ENCODE measurements around the gene ESPL1.

ESPL1 gene

GRCh38 chr12:53232646-53233461, 35.2 kb upstream of the ESPL1 start:
- Histone ChIP-seq H3K27me3 (ENCODE audit: control insufficient read depth in 1 of 2, insufficient read depth in 2 of 2, low read length in 2 of 2) (no peaks in the 10 kb centered on the region), H3K4me3 (ENCODE audit: low read length in 2 of 2) (peak overlapping the region; percentile 55 to 78), H3K9me3 (ENCODE audit: control insufficient read depth in 2 of 2, low read length in 2 of 2) (no peaks in the 10 kb centered on the region), H3K27ac (ENCODE audit: low read length) (peak overlapping the region; percentile 87), H3K4me1 (ENCODE audit: control insufficient read depth, insufficient read depth, low read length) (peaks cover 49% of the 10 kb centered on the region), H3K36me3 (ENCODE audit: control insufficient read depth in 2 of 2, insufficient read depth in 2 of 2, low read length in 2 of 2) (no peaks in the 10 kb centered on the region), H3K9ac (ENCODE audit: low read length in 2 of 2) (peak overlapping the region; percentile 31 to 69)

- H3K4me3 ChIP-seq (ENCODE audit: low read length in 2 of 2), result peak overlapping the region in 1 of 2 donors; percentile 78
- H3K4me1 ChIP-seq (ENCODE audit: control insufficient read depth, insufficient read depth, low read length), result peaks cover 49% of the 10 kb centered on the region
- no peak overlapping the region for H3K9ac ChIP-seq (ENCODE audit: low read length in 2 of 2)
- H3K9me3 ChIP-seq (ENCODE audit: control insufficient read depth in 2 of 2, low read length in 2 of 2), result no peaks in the 10 kb centered on the region
- H3K27ac ChIP-seq (ENCODE audit: low read length), result peak overlapping the region; percentile 87
- no peaks in the 10 kb centered on the region for H3K36me3 ChIP-seq (ENCODE audit: control insufficient read depth in 2 of 2, insufficient read depth in 2 of 2, low read length in 2 of 2)
- H3K27me3 ChIP-seq (ENCODE audit: control insufficient read depth in 1 of 2, insufficient read depth in 2 of 2, low read length in 2 of 2), result no peaks in the 10 kb centered on the region
These were observed 34.4 kb upstream of the ESPL1 start for GRCh38 chr12:53233671-53234121.

GRCh38 chr12:53234271-53234914, 33.7 kb upstream of the ESPL1 start:
- peak overlapping the region in 1 of 2 donors; percentile 35 for H3K4me3 ChIP-seq (ENCODE audit: low read length in 2 of 2)
- H3K27ac ChIP-seq (ENCODE audit: low read length), result peak overlapping the region; percentile 87
- no peaks in the 10 kb centered on the region for H3K9me3 ChIP-seq (ENCODE audit: control insufficient read depth in 2 of 2, low read length in 2 of 2)
- no peak overlapping the region for H3K9ac ChIP-seq (ENCODE audit: low read length in 2 of 2)
- H3K27me3 ChIP-seq (ENCODE audit: control insufficient read depth in 1 of 2, insufficient read depth in 2 of 2, low read length in 2 of 2), result no peaks in the 10 kb centered on the region
- peaks cover 49% of the 10 kb centered on the region for H3K4me1 ChIP-seq (ENCODE audit: control insufficient read depth, insufficient read depth, low read length)
- H3K36me3 ChIP-seq (ENCODE audit: control insufficient read depth in 2 of 2, insufficient read depth in 2 of 2, low read length in 2 of 2), result no peaks in the 10 kb centered on the region

- H3K27me3 ChIP-seq (ENCODE audit: control insufficient read depth in 1 of 2, insufficient read depth in 2 of 2, low read length in 2 of 2), result no peaks in the 10 kb centered on the region
- H3K4me3 ChIP-seq (ENCODE audit: low read length in 2 of 2), result no peak overlapping the region
- H3K27ac ChIP-seq (ENCODE audit: low read length), result peak overlapping the region; percentile 31
- H3K36me3 ChIP-seq (ENCODE audit: control insufficient read depth in 2 of 2, insufficient read depth in 2 of 2, low read length in 2 of 2), result no peaks in the 10 kb centered on the region
- H3K9me3 ChIP-seq (ENCODE audit: control insufficient read depth in 2 of 2, low read length in 2 of 2), result no peaks in the 10 kb centered on the region
- H3K4me1 ChIP-seq (ENCODE audit: control insufficient read depth, insufficient read depth, low read length), result peaks cover 43% of the 10 kb centered on the region
- H3K9ac ChIP-seq (ENCODE audit: low read length in 2 of 2), result no peak overlapping the region
These were observed 32.9 kb upstream of the ESPL1 start for GRCh38 chr12:53235164-53235563.

- Histone ChIP-seq H3K9ac (ENCODE audit: low read length in 2 of 2) (no peak overlapping the region), H3K27me3 (ENCODE audit: control insufficient read depth in 1 of 2, insufficient read depth in 2 of 2, low read length in 2 of 2) (peaks cover 0 to 1% of the 10 kb centered on the region in 2 donors), H3K4me1 (ENCODE audit: control insufficient read depth, insufficient read depth, low read length) (peaks cover 37% of the 10 kb centered on the region), H3K36me3 (ENCODE audit: control insufficient read depth in 2 of 2, insufficient read depth in 2 of 2, low read length in 2 of 2) (no peaks in the 10 kb centered on the region), H3K4me3 (ENCODE audit: low read length in 2 of 2) (no peak overlapping the region), H3K27ac (ENCODE audit: low read length) (peak overlapping the region; percentile 31), H3K9me3 (ENCODE audit: control insufficient read depth in 2 of 2, low read length in 2 of 2) (no peaks in the 10 kb centered on the region)
These were observed 32.2 kb upstream of the ESPL1 start for GRCh38 chr12:53235742-53236442.

GRCh38 chr12:53236443-53237111, 31.5 kb upstream of the ESPL1 start:
- no peak overlapping the region for H3K4me3 ChIP-seq (ENCODE audit: low read length in 2 of 2)
- H3K27ac ChIP-seq (ENCODE audit: low read length), result no peak overlapping the region
- H3K4me1 ChIP-seq (ENCODE audit: control insufficient read depth, insufficient read depth, low read length), result peaks cover 31% of the 10 kb centered on the region
- H3K9me3 ChIP-seq (ENCODE audit: control insufficient read depth in 2 of 2, low read length in 2 of 2), result no peaks in the 10 kb centered on the region
- H3K9ac ChIP-seq (ENCODE audit: low read length in 2 of 2), result no peak overlapping the region
- H3K36me3 ChIP-seq (ENCODE audit: control insufficient read depth in 2 of 2, insufficient read depth in 2 of 2, low read length in 2 of 2), result no peaks in the 10 kb centered on the region
- H3K27me3 ChIP-seq (ENCODE audit: control insufficient read depth in 1 of 2, insufficient read depth in 2 of 2, low read length in 2 of 2), result peaks cover 0 to 2% of the 10 kb centered on the region in 2 donors

GRCh38 chr12:53239643-53240258, 28.3 kb upstream of the ESPL1 start:
- H3K27me3 ChIP-seq (ENCODE audit: control insufficient read depth in 1 of 2, insufficient read depth in 2 of 2, low read length in 2 of 2), result peaks cover 0 to 8% of the 10 kb centered on the region in 2 donors
- no peaks in the 10 kb centered on the region for H3K9me3 ChIP-seq (ENCODE audit: control insufficient read depth in 2 of 2, low read length in 2 of 2)
- H3K9ac ChIP-seq (ENCODE audit: low read length in 2 of 2), result no peak overlapping the region
- no peak overlapping the region for H3K27ac ChIP-seq (ENCODE audit: low read length)
- H3K36me3 ChIP-seq (ENCODE audit: control insufficient read depth in 2 of 2, insufficient read depth in 2 of 2, low read length in 2 of 2), result no peaks in the 10 kb centered on the region
- H3K4me1 ChIP-seq (ENCODE audit: control insufficient read depth, insufficient read depth, low read length), result peaks cover 7% of the 10 kb centered on the region
- H3K4me3 ChIP-seq (ENCODE audit: low read length in 2 of 2), result no peak overlapping the region

GRCh38 chr12:53241623-53242412, 26.3 kb upstream of the ESPL1 start:
- no peak overlapping the region for H3K27ac ChIP-seq (ENCODE audit: low read length)
- peaks cover 0 to 8% of the 10 kb centered on the region in 2 donors for H3K27me3 ChIP-seq (ENCODE audit: control insufficient read depth in 1 of 2, insufficient read depth in 2 of 2, low read length in 2 of 2)
- no peaks in the 10 kb centered on the region for H3K9me3 ChIP-seq (ENCODE audit: control insufficient read depth in 2 of 2, low read length in 2 of 2)
- H3K4me3 ChIP-seq (ENCODE audit: low read length in 2 of 2), result no peak overlapping the region
- no peaks in the 10 kb centered on the region for H3K4me1 ChIP-seq (ENCODE audit: control insufficient read depth, insufficient read depth, low read length)
- no peaks in the 10 kb centered on the region for H3K36me3 ChIP-seq (ENCODE audit: control insufficient read depth in 2 of 2, insufficient read depth in 2 of 2, low read length in 2 of 2)
- no peak overlapping the region for H3K9ac ChIP-seq (ENCODE audit: low read length in 2 of 2)

GRCh38 chr12:53244337-53244736, 23.8 kb upstream of the ESPL1 start:
- Histone ChIP-seq H3K27ac (ENCODE audit: low read length) (no peak overlapping the region), H3K9me3 (ENCODE audit: control insufficient read depth in 2 of 2, low read length in 2 of 2) (no peaks in the 10 kb centered on the region), H3K4me1 (ENCODE audit: control insufficient read depth, insufficient read depth, low read length) (no peaks in the 10 kb centered on the region), H3K36me3 (ENCODE audit: control insufficient read depth in 2 of 2, insufficient read depth in 2 of 2, low read length in 2 of 2) (no peaks in the 10 kb centered on the region), H3K9ac (ENCODE audit: low read length in 2 of 2) (no peak overlapping the region), H3K27me3 (ENCODE audit: control insufficient read depth in 1 of 2, insufficient read depth in 2 of 2, low read length in 2 of 2) (peaks cover 0 to 8% of the 10 kb centered on the region in 2 donors), H3K4me3 (ENCODE audit: low read length in 2 of 2) (no peak overlapping the region)
